ENCODE measurements around the gene DEDD2.

DNA sequence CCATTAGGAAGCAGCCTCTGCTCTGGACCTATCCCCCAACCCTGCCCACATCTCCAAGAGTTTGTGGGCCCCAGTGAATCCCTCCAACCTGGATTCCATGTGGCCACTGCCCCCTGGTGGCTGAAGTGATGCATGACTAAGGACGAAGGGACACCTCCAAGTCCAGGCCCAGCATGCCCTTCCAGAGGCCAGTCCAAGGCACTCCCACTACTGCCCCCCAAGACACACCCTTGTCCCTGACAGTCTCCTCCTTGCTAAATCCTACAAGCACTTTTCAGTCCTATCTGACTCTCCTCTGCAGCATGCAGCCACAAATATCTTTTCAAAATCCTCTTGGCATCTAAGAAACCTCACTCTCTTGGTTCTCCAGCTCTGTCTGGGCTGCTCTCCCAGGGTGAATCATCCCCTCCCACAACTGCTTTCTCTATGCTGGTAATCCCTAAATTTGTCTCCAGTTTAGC, 33.0 kb downstream of the DEDD2 start:
- TF ChIP-seq, protein P1, sequence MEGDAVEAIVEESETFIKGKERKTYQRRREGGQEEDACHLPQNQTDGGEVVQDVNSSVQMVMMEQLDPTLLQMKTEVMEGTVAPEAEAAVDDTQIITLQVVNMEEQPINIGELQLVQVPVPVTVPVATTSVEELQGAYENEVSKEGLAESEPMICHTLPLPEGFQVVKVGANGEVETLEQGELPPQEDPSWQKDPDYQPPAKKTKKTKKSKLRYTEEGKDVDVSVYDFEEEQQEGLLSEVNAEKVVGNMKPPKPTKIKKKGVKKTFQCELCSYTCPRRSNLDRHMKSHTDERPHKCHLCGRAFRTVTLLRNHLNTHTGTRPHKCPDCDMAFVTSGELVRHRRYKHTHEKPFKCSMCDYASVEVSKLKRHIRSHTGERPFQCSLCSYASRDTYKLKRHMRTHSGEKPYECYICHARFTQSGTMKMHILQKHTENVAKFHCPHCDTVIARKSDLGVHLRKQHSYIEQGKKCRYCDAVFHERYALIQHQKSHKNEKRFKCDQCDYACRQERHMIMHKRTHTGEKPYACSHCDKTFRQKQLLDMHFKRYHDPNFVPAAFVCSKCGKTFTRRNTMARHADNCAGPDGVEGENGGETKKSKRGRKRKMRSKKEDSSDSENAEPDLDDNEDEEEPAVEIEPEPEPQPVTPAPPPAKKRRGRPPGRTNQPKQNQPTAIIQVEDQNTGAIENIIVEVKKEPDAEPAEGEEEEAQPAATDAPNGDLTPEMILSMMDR (IDR thresholded peaks at IDR 0.05) = peak; percentile 67 to 89 (median 68)
- TF ChIP-seq POLR2A (IDR thresholded peaks at IDR 0.05) = no peak

All from testis (tissue), 2 donors.